DMS153 (cell line): ENCODE data around the gene MAP3K14.

Experiments
- DNase-seq: peaks from one replicate; lab custom pipeline; 2025; lab: John Stamatoyannopoulos, UW

MAP3K14 gene

DNA sequence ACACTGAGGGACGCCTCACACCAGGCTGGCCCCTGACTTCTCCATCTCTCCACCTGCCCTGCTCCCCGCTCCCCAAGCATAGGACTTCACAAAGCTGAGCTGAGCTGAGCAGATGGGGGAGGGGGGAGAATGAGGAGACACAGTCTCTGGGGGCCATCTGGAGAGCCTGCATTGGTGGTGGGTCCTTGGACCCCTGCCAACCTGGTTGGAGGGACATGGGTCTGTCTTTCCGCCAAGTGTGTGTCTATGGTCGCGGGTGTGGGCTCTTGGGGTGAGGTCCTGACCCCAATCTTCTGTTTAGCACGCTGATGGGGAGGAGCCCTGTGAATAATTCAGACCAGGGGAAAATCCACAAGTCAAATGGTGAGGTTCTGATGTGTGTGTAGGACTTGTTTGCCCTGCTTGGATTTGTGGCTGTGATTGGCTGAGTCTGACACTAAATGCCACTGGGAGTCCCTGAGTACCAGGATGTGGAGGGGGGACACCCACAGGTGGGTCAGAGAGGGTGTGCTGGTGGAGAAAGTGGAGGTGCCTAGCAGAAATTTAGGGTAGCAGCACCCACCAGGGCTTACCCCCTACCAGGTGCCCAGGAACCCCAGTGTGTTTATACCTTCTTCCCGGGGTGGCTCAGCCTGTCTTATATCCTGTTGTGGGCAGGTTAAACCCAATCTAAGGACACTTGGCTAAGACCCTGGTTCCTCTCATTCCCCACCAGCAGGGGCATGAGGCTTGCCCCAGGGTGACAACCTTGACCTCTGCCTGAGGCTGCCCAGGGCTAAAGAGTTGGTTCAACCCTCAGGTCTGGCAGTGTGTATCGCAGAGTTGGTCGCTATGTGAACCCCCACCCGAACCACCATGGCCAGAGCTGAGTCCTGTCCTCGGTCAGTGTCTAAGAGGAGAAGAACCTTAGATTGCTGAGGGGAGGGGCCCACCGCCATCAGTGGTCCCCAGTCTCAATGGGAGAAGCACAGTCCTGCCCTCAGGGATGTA is 93.0 kb downstream of the MAP3K14 start:
- no peak for DNase-seq

DNA sequence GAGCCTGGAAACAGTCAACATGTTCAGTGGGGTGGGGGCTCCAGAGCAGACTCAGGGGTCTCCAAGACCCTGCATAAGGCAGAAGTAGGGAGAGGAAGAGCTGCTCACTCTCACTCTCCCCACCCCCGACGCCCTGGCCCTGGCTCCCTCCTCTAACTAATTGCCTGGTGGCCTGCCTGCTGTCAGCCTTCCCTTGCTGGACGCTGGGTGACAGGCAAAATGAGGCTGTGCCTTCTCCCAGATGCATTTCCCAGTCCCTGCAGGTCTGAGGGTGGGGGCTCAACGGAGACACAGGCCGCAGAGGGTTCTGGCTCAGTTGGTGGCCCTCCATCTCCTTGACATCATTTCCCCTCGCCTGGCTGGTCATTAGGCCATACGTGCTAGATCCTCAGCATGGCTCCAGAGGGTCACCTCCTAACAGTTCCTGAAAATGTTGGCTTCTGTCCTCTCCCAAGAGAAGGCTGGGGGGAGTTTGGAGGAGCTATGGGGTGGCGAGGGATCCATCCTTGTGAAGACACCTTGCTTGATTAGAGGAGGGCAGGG is 93.8 kb downstream of the MAP3K14 start:
- no peak for DNase-seq

DNA sequence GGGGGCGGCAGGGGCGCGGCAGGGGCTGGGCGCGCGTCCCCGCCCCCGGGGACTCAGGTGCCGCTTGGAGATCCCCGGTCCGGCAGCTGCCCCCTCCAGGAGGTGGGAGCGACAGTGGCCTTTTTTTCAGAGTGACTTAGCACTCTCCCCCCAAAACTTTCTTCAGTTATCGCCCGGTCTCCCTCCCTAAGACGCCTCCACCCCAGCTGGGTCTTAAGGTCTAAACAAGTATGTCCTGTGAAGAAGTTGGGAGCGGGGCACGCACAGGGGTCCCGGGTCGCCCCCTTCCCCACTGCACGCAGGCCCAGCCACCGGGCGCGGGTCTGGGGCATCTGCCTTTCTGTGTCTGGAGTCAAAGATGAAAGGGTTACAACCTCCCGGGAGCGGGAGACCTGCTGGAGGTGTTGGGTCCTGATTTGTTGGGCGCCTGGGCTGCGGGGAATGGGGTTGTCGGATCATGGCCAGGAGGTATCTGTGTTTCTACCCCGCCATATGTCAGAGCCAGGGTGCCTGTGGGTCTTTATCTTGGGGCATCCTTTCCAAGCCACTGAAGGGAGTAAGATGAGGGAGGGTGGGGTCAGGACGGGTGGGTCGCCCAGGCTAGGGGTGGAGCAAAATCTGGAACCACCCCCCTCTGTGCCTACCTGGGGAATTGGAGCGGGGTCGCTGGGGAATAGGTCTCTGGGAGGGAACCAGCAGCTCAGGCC is 94.4 kb downstream of the MAP3K14 start:
- DNase-seq: no peak

DNA sequence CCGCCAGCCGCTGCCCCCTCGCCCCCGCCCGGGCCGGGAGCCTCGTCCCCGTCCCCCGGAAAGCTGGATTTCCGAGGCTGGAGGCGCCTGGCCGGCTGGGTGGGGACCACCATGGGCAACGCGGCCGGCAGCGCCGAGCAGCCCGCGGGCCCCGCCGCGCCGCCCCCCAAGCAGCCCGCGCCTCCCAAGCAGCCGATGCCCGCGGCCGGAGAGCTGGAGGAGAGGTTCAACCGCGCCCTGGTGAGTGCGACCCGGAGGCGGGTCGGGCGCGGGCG is 94.9 kb downstream of the MAP3K14 start:
- no peak for DNase-seq

DNA sequence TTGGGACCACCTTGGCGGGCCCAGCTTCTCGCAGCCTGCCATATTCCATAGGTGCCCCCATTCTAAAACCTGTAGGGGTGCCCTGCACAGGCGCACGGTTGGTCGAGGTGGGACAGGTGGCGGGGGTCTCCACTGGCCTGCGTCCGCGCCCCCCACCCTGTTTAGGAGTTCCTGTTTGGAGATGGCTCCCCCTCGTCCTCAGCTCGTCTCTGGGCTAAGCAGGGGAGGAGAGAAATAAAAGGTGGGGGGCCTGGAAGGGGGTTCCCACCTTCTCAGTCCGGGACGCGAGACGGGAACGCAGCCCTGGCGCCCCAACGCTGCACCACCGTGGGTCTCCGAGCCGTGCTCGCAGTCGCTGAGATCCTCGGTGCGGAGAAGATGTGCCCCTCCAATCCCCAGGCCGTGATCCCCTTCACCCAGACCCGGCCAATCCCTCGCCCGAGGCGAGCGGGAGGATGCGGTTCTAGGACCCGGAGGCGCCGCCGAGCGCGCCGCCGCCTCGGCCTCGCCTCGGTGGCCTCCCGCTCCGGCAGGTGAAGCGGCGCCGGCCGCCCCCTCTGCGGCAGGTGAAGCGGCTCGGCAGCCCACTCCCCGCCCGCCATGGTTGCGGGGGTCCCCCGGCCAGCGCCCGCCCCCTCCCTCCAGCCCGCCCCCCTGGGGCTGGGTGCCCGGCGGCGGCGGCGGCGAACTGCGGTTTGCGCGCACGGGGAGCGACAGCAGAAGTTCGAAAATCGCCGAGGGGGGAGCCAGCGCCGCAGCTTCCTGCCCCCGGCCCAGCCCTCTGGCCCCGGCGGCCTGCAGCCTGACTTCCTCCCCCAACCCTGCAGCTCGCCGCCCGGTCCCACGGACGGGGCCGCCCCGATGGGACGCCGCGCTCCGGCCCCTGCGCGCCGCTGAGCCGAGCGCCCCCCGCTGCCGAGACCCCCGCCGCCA is 95.5 kb downstream of the MAP3K14 start, which contains the start of gene FMNL1:
TSS of gene FMNL1 (plus strand) at position 805 of the 933 bp plus-strand sequence. CDS start 240 bp downstream, outside the sequence.
- no peak for DNase-seq

DNA sequence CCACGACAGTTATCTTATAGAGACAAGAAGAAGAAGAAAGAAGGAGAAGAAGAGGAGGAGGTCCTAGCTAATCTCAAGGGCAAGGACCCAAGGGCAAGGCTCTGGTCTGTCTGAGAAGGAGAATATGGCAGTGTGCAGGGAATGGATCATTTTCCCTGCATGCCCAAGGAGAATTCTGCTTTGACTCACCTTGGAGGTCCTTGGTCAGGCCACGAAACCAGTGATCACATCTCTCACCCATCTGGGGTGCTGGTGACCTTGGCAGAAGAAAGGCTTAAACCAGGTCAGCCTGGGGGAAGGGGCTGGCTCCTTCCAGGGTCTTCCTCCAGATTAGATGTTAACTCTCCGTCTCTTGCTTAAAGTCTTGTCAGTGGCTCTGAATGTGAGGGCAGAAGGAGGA is 96.7 kb downstream of the MAP3K14 start:
- no peak for DNase-seq

DNA sequence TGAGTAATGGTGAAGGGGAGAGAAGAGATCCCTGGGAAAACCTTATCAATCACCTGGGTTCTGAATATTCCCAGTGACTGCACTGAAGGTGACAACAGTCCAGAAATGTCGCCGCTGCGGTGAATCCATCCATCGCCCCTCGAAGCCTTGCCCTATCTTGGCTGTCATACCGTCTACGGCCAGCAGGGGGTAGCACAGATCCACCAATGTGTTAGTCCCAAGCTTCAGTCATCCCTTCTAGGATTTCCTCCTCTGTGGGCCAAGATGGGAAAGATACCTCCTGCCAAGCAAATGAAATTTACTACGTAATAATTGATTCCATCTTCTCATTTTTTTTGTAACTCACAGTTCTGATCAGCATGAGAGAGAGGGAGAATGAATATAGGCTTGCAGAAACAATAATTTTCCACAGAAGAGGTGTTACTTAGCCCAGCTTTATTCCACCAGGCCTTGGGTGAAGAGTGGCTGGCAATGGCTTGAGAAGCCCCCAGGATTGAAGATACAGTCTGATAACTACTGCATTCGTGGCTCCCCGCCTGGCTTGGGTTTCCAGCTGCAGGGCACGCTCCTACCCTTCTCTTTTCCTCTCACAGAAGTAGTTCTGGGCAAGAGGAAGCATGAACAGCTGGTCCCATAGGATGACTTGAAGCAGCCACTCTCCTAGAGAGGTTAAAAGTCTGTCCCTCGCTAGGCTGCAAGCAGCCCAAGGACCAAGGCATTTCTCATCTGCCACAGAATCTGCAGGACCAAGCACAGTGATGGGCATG is 97.7 kb downstream of the MAP3K14 start:
- peak; percentile 23 for DNase-seq
